Neuronal stem cell (in vitro differentiated cells): ENCODE data around the gene AP2M1.
A peak's percentile ranks its signal among the peaks of the same experiment; 100 is the strongest.
"Not testable (repeated sequence)": the region's sequence is repeated elsewhere in the genome, so short reads cannot be mapped to it uniquely, and the experiment has no call there.

ENCODE experiments used
- DNase-seq: peaks from one replicate; pipeline ENCODE4 v3.0.0-alpha.2; 2013; ENCODE audit warnings: low spot score
- H2AFZ ChIP-seq: one replicate; pipeline ENCODE4 v1.6.1; 2013; ENCODE audit warnings: mild to moderate bottlenecking, low read length, inconsistent platforms
- H2AK5ac ChIP-seq: 2 replicates; pipeline ENCODE4 v1.6.1; 2013; ENCODE audit warnings: low read depth, mild to moderate bottlenecking, inconsistent platforms, low read length, moderate library complexity, mixed read lengths
- H2BK120ac ChIP-seq: 2 replicates; pipeline ENCODE4 v1.6.1; 2013; ENCODE audit warnings: low read depth, mild to moderate bottlenecking, inconsistent platforms, low read length, moderate library complexity, mixed read lengths
- H2BK12ac ChIP-seq: one replicate; pipeline ENCODE4 v1.6.1; 2013; ENCODE audit warnings: low read length, inconsistent platforms
- H2BK15ac ChIP-seq: 2 replicates; pipeline ENCODE4 v1.6.1; 2013; ENCODE audit warnings: mild to moderate bottlenecking, low read length, inconsistent platforms, mixed read lengths
- H2BK5ac ChIP-seq: one replicate; pipeline ENCODE4 v1.6.1; 2013; ENCODE audit warnings: inconsistent platforms, mild to moderate bottlenecking, low read length, moderate library complexity
- H3K14ac ChIP-seq: one replicate; pipeline ENCODE4 v1.6.1; 2013; ENCODE audit warnings: low read length, inconsistent platforms
- H3K18ac ChIP-seq: 2 replicates; pipeline ENCODE4 v1.6.1; 2013; ENCODE audit warnings: low read length, inconsistent platforms
- H3K23ac ChIP-seq: 2 replicates; pipeline ENCODE4 v1.6.1; 2013; ENCODE audit warnings: low read depth, mild to moderate bottlenecking, mixed read lengths, low read length, inconsistent platforms; ENCODE audit not compliant: poor library complexity
- H3K27ac ChIP-seq: replicated peaks from 3 replicates; pipeline ENCODE4 v1.5.1; 2013; ENCODE audit warnings: low read length, inconsistent platforms
- H3K27me3 ChIP-seq, 3 experiments: 2 replicates each; pipeline ENCODE4 v1.6.1; 2013; ENCODE audit warnings: low read length in 3 of 3, mild to moderate bottlenecking in 2 of 3, inconsistent platforms in 1 of 3, low read depth in 1 of 3, mixed read lengths in 1 of 3, moderate library complexity in 1 of 3; ENCODE audit not compliant: control insufficient read depth in 3 of 3, insufficient read depth in 3 of 3
- H3K36me3 ChIP-seq, 2 donors: replicated peaks in 1 of 2; 2 replicates each; pipeline ENCODE4 v1.6.1; 2013; ENCODE audit warnings: low read length in 2 of 2; ENCODE audit not compliant: control insufficient read depth in 2 of 2, insufficient read depth in 2 of 2
- H3K4ac ChIP-seq: 2 replicates; pipeline ENCODE4 v1.6.1; 2013; ENCODE audit warnings: inconsistent platforms, mild to moderate bottlenecking, low read length, moderate library complexity
- H3K4me1 ChIP-seq, 2 donors: 1 replicate in 1 of 2; 2 replicates in 1 of 2; pipeline ENCODE4 v1.6.1; 2013; ENCODE audit warnings: low read length in 2 of 2, low read depth in 1 of 2; ENCODE audit not compliant: control insufficient read depth in 2 of 2, insufficient read depth in 1 of 2
- H3K4me2 ChIP-seq: one replicate; pipeline ENCODE4 v1.6.1; 2013; ENCODE audit warnings: mild to moderate bottlenecking, low read length, inconsistent platforms; ENCODE audit not compliant: insufficient read depth, poor library complexity, severe bottlenecking
- H3K4me3 ChIP-seq, 2 donors: 2 replicates each; pipeline ENCODE4 v1.5.1; 2013; ENCODE audit warnings: low read length in 2 of 2, mild to moderate bottlenecking in 2 of 2, inconsistent platforms in 1 of 2, moderate library complexity in 1 of 2
- H3K79me1 ChIP-seq: one replicate; pipeline ENCODE4 v1.6.1; 2013; ENCODE audit warnings: low read depth, mild to moderate bottlenecking, inconsistent platforms, low read length, moderate library complexity
- H3K9ac ChIP-seq: one replicate; pipeline ENCODE4 v1.6.1; 2013; ENCODE audit warnings: mild to moderate bottlenecking, low read depth, low read length, inconsistent platforms; ENCODE audit not compliant: poor library complexity
- H3K9me3 ChIP-seq, 2 donors: replicated peaks in 1 of 2; 2 replicates each; pipeline versions ENCODE3 to v1.6.1; 2013; ENCODE audit warnings: low read length in 2 of 2, mild to moderate bottlenecking in 2 of 2, inconsistent platforms in 1 of 2, low read depth in 1 of 2, mixed read lengths in 1 of 2, moderate library complexity in 1 of 2; ENCODE audit not compliant: control insufficient read depth in 2 of 2, insufficient read depth in 1 of 2
- H4K8ac ChIP-seq: one replicate; pipeline ENCODE4 v1.6.1; 2013; ENCODE audit warnings: low read depth, mild to moderate bottlenecking, inconsistent platforms, low read length, moderate library complexity
- H4K91ac ChIP-seq: one replicate; pipeline ENCODE4 v1.6.1; 2013; ENCODE audit warnings: low read length, low read depth, mild to moderate bottlenecking, inconsistent platforms; ENCODE audit not compliant: poor library complexity
- WGBS, 2 donors: extraction: QIAGEN DNeasy Blood & Tissue Kit; methylation state at CpG; one replicate each; pipeline ENCODE4 v1.1.7; 2013; ENCODE audit warnings: missing lambda C conversion rate in 2 of 2, mixed read lengths in 1 of 2; ENCODE audit not compliant: insufficient read length in 2 of 2, insufficient replicate concordance in 1 of 2; ENCODE audit errors: extremely low coverage in 2 of 2; 5-methylcytosine and 5-hydroxymethylcytosine counted together

The AP2M1 gene

GRCh38 chr3:184162571-184163070 is 12.0 kb upstream of the AP2M1 start:
- not testable (repeated sequence) for H3K4me3 ChIP-seq, H3K27me3 ChIP-seq, H3K4me1 ChIP-seq, H2AK5ac ChIP-seq, H3K23ac ChIP-seq, H3K27ac ChIP-seq, H2BK5ac ChIP-seq, DNase-seq, H3K79me1 ChIP-seq, H3K9ac ChIP-seq, H3K4ac ChIP-seq, H3K14ac ChIP-seq, H3K18ac ChIP-seq, H3K9me3 ChIP-seq, H2BK120ac ChIP-seq, H2BK12ac ChIP-seq, H4K8ac ChIP-seq, H2AFZ ChIP-seq, H3K4me2 ChIP-seq, H2BK15ac ChIP-seq, H4K91ac ChIP-seq
- peaks cover 38 to 66% of the 10 kb centered on the region in 2 donors for H3K36me3 ChIP-seq
- WGBS, 2 donors = no CpG with 5 or more reads among the region's 8 CpGs

GRCh38 chr3:184164648-184165330 is 9.9 kb upstream of the AP2M1 start:
- Histone ChIP-seq H4K91ac (no peak overlapping the region), H2BK12ac (no peak overlapping the region), H3K9ac (no peak overlapping the region), H3K27me3 (no peaks in the 10 kb centered on the region), H2AK5ac (no peak overlapping the region), H2BK15ac (no peak overlapping the region), H2BK120ac (no peak overlapping the region), H3K9me3 (no peaks in the 10 kb centered on the region), H3K4me3 (peak overlapping the region in 1 of 2 donors; percentile 38), H3K18ac (no peak overlapping the region), H3K4me2 (no peak overlapping the region), H3K4ac (no peak overlapping the region), H3K79me1 (peaks cover 10% of the 10 kb centered on the region), H2BK5ac (no peak overlapping the region), H3K4me1 (no peaks in the 10 kb centered on the region), H3K14ac (no peak overlapping the region), H4K8ac (no peak overlapping the region), H3K23ac (peak overlapping the region; percentile 21), H3K36me3 (peaks cover 48 to 84% of the 10 kb centered on the region in 2 donors), H2AFZ (no peak overlapping the region), H3K27ac (no peak overlapping the region)
- DNase-seq = no peak
- WGBS, 2 donors = no CpG with 5 or more reads among the region's 16 CpGs

- H3K79me1 ChIP-seq = peaks cover 6% of the 10 kb centered on the region
- no peak overlapping the region for H3K18ac ChIP-seq
- no peak overlapping the region for H2BK12ac ChIP-seq
- no peak overlapping the region for H3K27ac ChIP-seq
- no peak overlapping the region for H3K4me3 ChIP-seq
- no peak overlapping the region for H3K9ac ChIP-seq
- H3K14ac ChIP-seq = no peak overlapping the region
- H2BK5ac ChIP-seq = no peak overlapping the region
- no peak overlapping the region for H2BK15ac ChIP-seq
- H3K4me2 ChIP-seq = no peak overlapping the region
- no peak overlapping the region for H2AFZ ChIP-seq
- no peaks in the 10 kb centered on the region for H3K27me3 ChIP-seq
- peaks cover 50 to 86% of the 10 kb centered on the region in 2 donors for H3K36me3 ChIP-seq
- H4K91ac ChIP-seq = no peak overlapping the region
- H3K23ac ChIP-seq = no peak overlapping the region
- no peak overlapping the region for H4K8ac ChIP-seq
- H2AK5ac ChIP-seq = no peak overlapping the region
- no peak overlapping the region for H2BK120ac ChIP-seq
- no peaks in the 10 kb centered on the region for H3K4me1 ChIP-seq
- no CpG with 5 or more reads among the region's 3 CpGs for WGBS, 2 donors
- DNase-seq = no peak
- no peaks in the 10 kb centered on the region for H3K9me3 ChIP-seq
- no peak overlapping the region for H3K4ac ChIP-seq
Observed at GRCh38 chr3:184165543-184165942, 9.1 kb upstream of the AP2M1 start.

- no peak overlapping the region for H2BK12ac ChIP-seq
- no peaks in the 10 kb centered on the region for H3K4me1 ChIP-seq
- no peak overlapping the region for H2BK5ac ChIP-seq
- H3K9me3 ChIP-seq = no peaks in the 10 kb centered on the region
- H3K18ac ChIP-seq = no peak overlapping the region
- H3K23ac ChIP-seq = no peak overlapping the region
- no peak overlapping the region for H3K14ac ChIP-seq
- no peak overlapping the region for H2AK5ac ChIP-seq
- no peak overlapping the region for H3K4me2 ChIP-seq
- no peak overlapping the region for H2AFZ ChIP-seq
- H3K79me1 ChIP-seq = peaks cover 3% of the 10 kb centered on the region
- H3K27ac ChIP-seq = no peak overlapping the region
- no peak for DNase-seq
- H3K4ac ChIP-seq = no peak overlapping the region
- no peak overlapping the region for H4K8ac ChIP-seq
- no peak overlapping the region for H2BK15ac ChIP-seq
- H3K9ac ChIP-seq = no peak overlapping the region
- no peak overlapping the region for H4K91ac ChIP-seq
- WGBS, 2 donors = no CpG with 5 or more reads among the region's 6 CpGs
- H3K4me3 ChIP-seq = no peak overlapping the region
- H3K27me3 ChIP-seq = no peaks in the 10 kb centered on the region
- no peak overlapping the region for H2BK120ac ChIP-seq
- H3K36me3 ChIP-seq = peaks cover 60 to 93% of the 10 kb centered on the region in 2 donors
Observed at GRCh38 chr3:184166671-184167070, 8.0 kb upstream of the AP2M1 start.
